ENCODE data around the gene PDIA5. TPM values are rescaled to one million over a fixed set of nuclear protein-coding genes. Genes with fewer than 3 reads are reported as not detected.

The PDIA5 gene
- total RNA-seq, 2 experiments from 2014 or later = 8.1 to 11.7 TPM

- no peak for DNase-seq (ENCODE audit: low spot score)
- BruUV-seq (replicated peaks) = no TSS peak
- H3K27ac ChIP-seq (ENCODE audit: low read depth, low read length, poor library complexity, severe bottlenecking) = no peak overlapping the region
- POLR2A ChIA-PET = no interaction called here
- CTCF ChIA-PET (ENCODE audit: unreplicated experiment) = no interaction called here
- no peaks in the 10 kb centered on the region for H3K79me2 ChIP-seq (ENCODE audit: insufficient read depth, low read depth, low read length)
- H3K9me2 ChIP-seq (ENCODE audit: insufficient read depth, low read length) = no peaks in the 10 kb centered on the region
- H3K36me3 ChIP-seq (ENCODE audit: insufficient read depth, low read length) = no peaks in the 10 kb centered on the region
- TF ChIP-seq CTCF (conservative IDR thresholded peaks at IDR 0.05; ENCODE audit: low read length) (no peak), EZH2phosphoT487 (IDR thresholded peaks at IDR 0.05; ENCODE audit: borderline replicate concordance, low read depth, low read length) (no peak)
- H2AFZ ChIP-seq (ENCODE audit: low read length) = no peak overlapping the region
- no peaks in the 10 kb centered on the region for H3K9me3 ChIP-seq (ENCODE audit: low read length)
- H3K4me2 ChIP-seq (ENCODE audit: low read length) = no peak overlapping the region
- no peaks in the 10 kb centered on the region for H3K4me1 ChIP-seq (ENCODE audit: insufficient read depth, low read length, poor library complexity, severe bottlenecking)
- H4K20me1 ChIP-seq (ENCODE audit: insufficient read depth, low read length) = no peaks in the 10 kb centered on the region
- intact Hi-C loops (cut with micrococcal nuclease; ENCODE audit: unreplicated experiment) = no loop called here
- H3K4me3 ChIP-seq (ENCODE audit: low read depth, low read length, poor library complexity, severe bottlenecking) = no peak overlapping the region
These were observed 21.7 kb upstream of the PDIA5 start for GRCh38 chr3:123044981-123045763.

- ChIA-PET POLR2A (no interaction called here), CTCF (ENCODE audit: unreplicated experiment) (no interaction called here)
- Histone ChIP-seq H3K9me3 (ENCODE audit: low read length) (no peaks in the 10 kb centered on the region), H3K4me1 (ENCODE audit: insufficient read depth, low read length, poor library complexity, severe bottlenecking) (no peaks in the 10 kb centered on the region), H3K79me2 (ENCODE audit: insufficient read depth, low read depth, low read length) (no peaks in the 10 kb centered on the region), H3K27ac (ENCODE audit: low read depth, low read length, poor library complexity, severe bottlenecking) (no peak overlapping the region), H3K4me3 (ENCODE audit: low read depth, low read length, poor library complexity, severe bottlenecking) (no peak overlapping the region), H3K4me2 (ENCODE audit: low read length) (no peak overlapping the region), H3K36me3 (ENCODE audit: insufficient read depth, low read length) (no peaks in the 10 kb centered on the region), H4K20me1 (ENCODE audit: insufficient read depth, low read length) (no peaks in the 10 kb centered on the region), H2AFZ (ENCODE audit: low read length) (no peak overlapping the region), H3K9me2 (ENCODE audit: insufficient read depth, low read length) (no peaks in the 10 kb centered on the region)
- BruUV-seq (replicated peaks) = no TSS peak
- TF ChIP-seq EZH2phosphoT487 (IDR thresholded peaks at IDR 0.05; ENCODE audit: borderline replicate concordance, low read depth, low read length) (no peak), CTCF (conservative IDR thresholded peaks at IDR 0.05; ENCODE audit: low read length) (no peak)
- intact Hi-C loops (cut with micrococcal nuclease; ENCODE audit: unreplicated experiment) = no loop called here
- no peak for DNase-seq (ENCODE audit: low spot score)
These were observed 20.4 kb upstream of the PDIA5 start for GRCh38 chr3:123046262-123047061.

GRCh38 chr3:123047062-123047319, 19.8 kb upstream of the PDIA5 start:
- Histone ChIP-seq H4K20me1 (ENCODE audit: insufficient read depth, low read length) (no peaks in the 10 kb centered on the region), H3K4me2 (ENCODE audit: low read length) (no peak overlapping the region), H3K27ac (ENCODE audit: low read depth, low read length, poor library complexity, severe bottlenecking) (no peak overlapping the region), H3K9me3 (ENCODE audit: low read length) (no peaks in the 10 kb centered on the region), H3K4me3 (ENCODE audit: low read depth, low read length, poor library complexity, severe bottlenecking) (no peak overlapping the region), H3K9me2 (ENCODE audit: insufficient read depth, low read length) (no peaks in the 10 kb centered on the region), H2AFZ (ENCODE audit: low read length) (no peak overlapping the region), H3K4me1 (ENCODE audit: insufficient read depth, low read length, poor library complexity, severe bottlenecking) (no peaks in the 10 kb centered on the region), H3K36me3 (ENCODE audit: insufficient read depth, low read length) (no peaks in the 10 kb centered on the region), H3K79me2 (ENCODE audit: insufficient read depth, low read depth, low read length) (no peaks in the 10 kb centered on the region)
- DNase-seq (ENCODE audit: low spot score) = no peak
- intact Hi-C loops (cut with micrococcal nuclease; ENCODE audit: unreplicated experiment) = no loop called here
- ChIA-PET CTCF (ENCODE audit: unreplicated experiment) (no interaction called here), POLR2A (no interaction called here)
- TF ChIP-seq CTCF (conservative IDR thresholded peaks at IDR 0.05; ENCODE audit: low read length) = no peak
- TF ChIP-seq EZH2phosphoT487 (IDR thresholded peaks at IDR 0.05; ENCODE audit: borderline replicate concordance, low read depth, low read length) = no peak
- BruUV-seq (replicated peaks) = no TSS peak
